ENCODE results near the gene LHX1. TPM values are rescaled to one million over a fixed set of nuclear protein-coding genes. Genes with fewer than 3 reads are reported as not detected.

LHX1 gene
- total RNA-seq, 1 donor from 2014 or later, result 2.6 TPM

GRCh38 chr17:36977568-36977967 lies 40.3 kb downstream of the LHX1 start:
- no peak for TF ChIP-seq CTCF (IDR thresholded peaks at IDR 0.05; ENCODE audit: partially characterized antibody, unreplicated experiment)
- Mint-ChIP-seq H3K4me3 (ENCODE audit: unreplicated experiment) (no peak overlapping the region), H3K27ac (ENCODE audit: unreplicated experiment) (no peak overlapping the region), H3K9me3 (ENCODE audit: unreplicated experiment) (peaks cover 7% of the 10 kb centered on the region), H3K36me3 (ENCODE audit: unreplicated experiment) (no peaks in the 10 kb centered on the region), H3K27me3 (ENCODE audit: unreplicated experiment) (no peaks in the 10 kb centered on the region), H3K4me1 (ENCODE audit: low read depth, unreplicated experiment) (peaks cover 15% of the 10 kb centered on the region)
- no peak for DNase-seq

GRCh38 chr17:36978810-36979564 lies 41.7 kb downstream of the LHX1 start:
- Mint-ChIP-seq H3K36me3 (ENCODE audit: unreplicated experiment) (no peaks in the 10 kb centered on the region), H3K4me1 (ENCODE audit: low read depth, unreplicated experiment) (peaks cover 11% of the 10 kb centered on the region), H3K27me3 (ENCODE audit: unreplicated experiment) (no peaks in the 10 kb centered on the region), H3K9me3 (ENCODE audit: unreplicated experiment) (peaks cover 5% of the 10 kb centered on the region), H3K27ac (ENCODE audit: unreplicated experiment) (no peak overlapping the region), H3K4me3 (ENCODE audit: unreplicated experiment) (no peak overlapping the region)
- TF ChIP-seq CTCF (IDR thresholded peaks at IDR 0.05; ENCODE audit: partially characterized antibody, unreplicated experiment), result no peak
- DNase-seq, result no peak

GRCh38 chr17:36979565-36979941 lies 42.3 kb downstream of the LHX1 start:
- H3K4me3 Mint-ChIP-seq (ENCODE audit: unreplicated experiment), result no peak overlapping the region
- no peak overlapping the region for H3K27ac Mint-ChIP-seq (ENCODE audit: unreplicated experiment)
- no peaks in the 10 kb centered on the region for H3K27me3 Mint-ChIP-seq (ENCODE audit: unreplicated experiment)
- peaks cover 5% of the 10 kb centered on the region for H3K9me3 Mint-ChIP-seq (ENCODE audit: unreplicated experiment)
- no peaks in the 10 kb centered on the region for H3K36me3 Mint-ChIP-seq (ENCODE audit: unreplicated experiment)
- peaks cover 11% of the 10 kb centered on the region for H3K4me1 Mint-ChIP-seq (ENCODE audit: low read depth, unreplicated experiment)
- DNase-seq, result no peak
- no peak for TF ChIP-seq CTCF (IDR thresholded peaks at IDR 0.05; ENCODE audit: partially characterized antibody, unreplicated experiment)

- no peak for TF ChIP-seq CTCF (IDR thresholded peaks at IDR 0.05; ENCODE audit: partially characterized antibody, unreplicated experiment)
- peaks cover 5% of the 10 kb centered on the region for H3K9me3 Mint-ChIP-seq (ENCODE audit: unreplicated experiment)
- no peak for DNase-seq
Observed at GRCh38 chr17:36980280-36980761, 43.0 kb downstream of the LHX1 start.

GRCh38 chr17:36983618-36984017 lies 46.3 kb downstream of the LHX1 start:
- Mint-ChIP-seq H3K27ac (ENCODE audit: unreplicated experiment) (no peak overlapping the region), H3K9me3 (ENCODE audit: unreplicated experiment) (peaks cover 5% of the 10 kb centered on the region), H3K4me1 (ENCODE audit: low read depth, unreplicated experiment) (peaks cover 11% of the 10 kb centered on the region), H3K4me3 (ENCODE audit: unreplicated experiment) (no peak overlapping the region), H3K36me3 (ENCODE audit: unreplicated experiment) (no peaks in the 10 kb centered on the region), H3K27me3 (ENCODE audit: unreplicated experiment) (no peaks in the 10 kb centered on the region)
- DNase-seq, result no peak
- no peak for TF ChIP-seq CTCF (IDR thresholded peaks at IDR 0.05; ENCODE audit: partially characterized antibody, unreplicated experiment)

More at GRCh38 chr17:36980280-36980761, 43.0 kb downstream of the LHX1 start:
- peaks cover 11% of the 10 kb centered on the region for H3K4me1 Mint-ChIP-seq (ENCODE audit: low read depth, unreplicated experiment)
- H3K4me3 Mint-ChIP-seq (ENCODE audit: unreplicated experiment), result no peak overlapping the region
- H3K27ac Mint-ChIP-seq (ENCODE audit: unreplicated experiment), result no peak overlapping the region
- no peaks in the 10 kb centered on the region for H3K27me3 Mint-ChIP-seq (ENCODE audit: unreplicated experiment)
- no peaks in the 10 kb centered on the region for H3K36me3 Mint-ChIP-seq (ENCODE audit: unreplicated experiment)
